ENCODE results near the gene DLGAP1.

The DLGAP1 gene

DNA sequence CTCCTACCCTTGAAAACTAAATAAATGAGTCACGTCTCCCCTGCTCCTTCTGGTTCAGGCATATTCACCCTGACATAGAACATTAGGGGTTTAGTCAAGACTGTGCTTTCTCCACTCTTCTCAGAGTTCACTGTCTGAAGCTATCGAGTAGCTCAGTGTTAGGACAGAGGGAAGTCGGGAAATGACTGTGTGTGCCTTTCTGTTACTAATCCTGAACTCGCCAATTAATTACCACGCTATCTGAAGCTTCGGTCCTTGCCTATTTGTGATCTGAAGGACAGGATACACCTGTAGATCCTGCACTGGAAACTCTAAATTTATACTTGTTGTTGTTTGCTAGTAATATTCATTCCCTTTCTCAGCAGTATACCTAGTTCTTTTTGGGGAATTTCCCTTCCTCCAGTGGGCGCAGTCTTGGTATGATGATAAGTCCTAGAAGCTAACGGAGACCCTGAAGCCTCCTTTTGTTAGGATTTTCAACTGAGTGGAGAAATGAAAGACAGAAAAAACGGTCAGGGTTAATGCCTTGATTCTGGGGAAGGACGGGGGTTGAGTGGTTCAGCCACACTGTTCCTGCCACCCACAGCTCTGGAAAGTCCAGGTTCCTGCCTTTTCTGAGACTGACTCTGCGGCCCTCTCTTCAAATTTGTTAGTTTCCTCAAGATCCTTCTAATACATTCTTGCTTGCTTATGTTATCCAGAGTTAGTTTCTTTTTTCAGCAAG lies 218.0 kb downstream of the DLGAP1 start:
- TF ChIP-seq, protein P1, sequence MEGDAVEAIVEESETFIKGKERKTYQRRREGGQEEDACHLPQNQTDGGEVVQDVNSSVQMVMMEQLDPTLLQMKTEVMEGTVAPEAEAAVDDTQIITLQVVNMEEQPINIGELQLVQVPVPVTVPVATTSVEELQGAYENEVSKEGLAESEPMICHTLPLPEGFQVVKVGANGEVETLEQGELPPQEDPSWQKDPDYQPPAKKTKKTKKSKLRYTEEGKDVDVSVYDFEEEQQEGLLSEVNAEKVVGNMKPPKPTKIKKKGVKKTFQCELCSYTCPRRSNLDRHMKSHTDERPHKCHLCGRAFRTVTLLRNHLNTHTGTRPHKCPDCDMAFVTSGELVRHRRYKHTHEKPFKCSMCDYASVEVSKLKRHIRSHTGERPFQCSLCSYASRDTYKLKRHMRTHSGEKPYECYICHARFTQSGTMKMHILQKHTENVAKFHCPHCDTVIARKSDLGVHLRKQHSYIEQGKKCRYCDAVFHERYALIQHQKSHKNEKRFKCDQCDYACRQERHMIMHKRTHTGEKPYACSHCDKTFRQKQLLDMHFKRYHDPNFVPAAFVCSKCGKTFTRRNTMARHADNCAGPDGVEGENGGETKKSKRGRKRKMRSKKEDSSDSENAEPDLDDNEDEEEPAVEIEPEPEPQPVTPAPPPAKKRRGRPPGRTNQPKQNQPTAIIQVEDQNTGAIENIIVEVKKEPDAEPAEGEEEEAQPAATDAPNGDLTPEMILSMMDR (IDR thresholded peaks at IDR 0.05), result no peak
- Histone ChIP-seq H3K4me3 (ENCODE audit: low read depth in 1 of 2, low read length in 1 of 2) (no peak overlapping the region), H3K27ac (no peak overlapping the region)

DNA sequence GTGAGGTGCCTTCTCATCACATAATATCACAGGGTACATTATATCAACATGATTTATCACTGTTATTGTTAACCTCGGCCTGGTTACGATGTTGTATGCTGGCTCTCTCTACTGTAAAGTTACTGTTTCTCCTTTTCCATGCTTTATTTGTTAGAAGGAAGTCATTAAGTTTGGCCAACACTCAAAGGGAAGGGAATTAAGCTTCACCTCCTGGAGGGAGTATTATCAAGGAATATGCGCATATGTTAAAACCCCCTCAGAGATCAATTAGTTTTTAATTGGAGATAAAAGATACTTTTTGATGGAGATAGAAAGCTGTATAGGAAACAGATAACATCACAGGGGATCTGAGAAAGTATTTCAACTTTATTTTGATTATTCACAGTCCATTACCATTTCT lies 221.6 kb downstream of the DLGAP1 start:
- Histone ChIP-seq H3K4me1 (ENCODE audit: control insufficient read depth in 1 of 2, insufficient read depth in 1 of 2, low read depth in 1 of 2, low read length in 1 of 2) (no peaks in the 10 kb centered on the region), H3K36me3 (no peaks in the 10 kb centered on the region), H3K27ac (no peak overlapping the region), H3K9me3 (no peaks in the 10 kb centered on the region), H3K27me3 (no peaks in the 10 kb centered on the region), H3K4me3 (ENCODE audit: low read depth in 1 of 2, low read length in 1 of 2) (no peak overlapping the region)
- TF ChIP-seq, protein P1 (IDR thresholded peaks at IDR 0.05), result no peak

More for the DNA sequence above, 218.0 kb downstream of the DLGAP1 start:
- no peaks in the 10 kb centered on the region for H3K9me3 ChIP-seq
- no peaks in the 10 kb centered on the region for H3K36me3 ChIP-seq
- H3K4me1 ChIP-seq (ENCODE audit: control insufficient read depth in 1 of 2, insufficient read depth in 1 of 2, low read depth in 1 of 2, low read length in 1 of 2), result no peaks in the 10 kb centered on the region
- H3K27me3 ChIP-seq, result no peaks in the 10 kb centered on the region

DNA sequence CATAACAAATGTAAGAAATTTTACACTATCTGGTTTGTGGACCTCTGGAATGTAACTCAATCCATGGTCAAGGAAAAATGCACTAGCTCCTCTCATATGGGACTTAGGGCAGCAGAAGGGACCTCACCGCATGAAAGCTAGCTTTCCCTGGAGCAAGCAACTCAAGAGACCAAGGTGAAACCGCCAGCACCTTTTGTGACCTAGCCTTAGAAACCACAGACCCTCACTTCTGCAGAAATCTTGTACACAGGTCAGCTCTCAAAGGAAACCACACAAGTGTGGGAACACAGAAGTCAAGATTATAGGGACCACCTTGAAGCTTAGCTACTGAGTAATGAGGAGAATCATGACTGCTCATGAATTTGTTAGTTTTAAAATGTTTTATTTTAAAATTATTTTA lies 222.5 kb downstream of the DLGAP1 start:
- Histone ChIP-seq H3K9me3 (no peaks in the 10 kb centered on the region), H3K27me3 (no peaks in the 10 kb centered on the region), H3K27ac (no peak overlapping the region), H3K4me1 (ENCODE audit: control insufficient read depth in 1 of 2, insufficient read depth in 1 of 2, low read depth in 1 of 2, low read length in 1 of 2) (no peaks in the 10 kb centered on the region), H3K36me3 (no peaks in the 10 kb centered on the region), H3K4me3 (ENCODE audit: low read depth in 1 of 2, low read length in 1 of 2) (no peak overlapping the region)
- TF ChIP-seq, protein P1 (IDR thresholded peaks at IDR 0.05), result no peak

DNA sequence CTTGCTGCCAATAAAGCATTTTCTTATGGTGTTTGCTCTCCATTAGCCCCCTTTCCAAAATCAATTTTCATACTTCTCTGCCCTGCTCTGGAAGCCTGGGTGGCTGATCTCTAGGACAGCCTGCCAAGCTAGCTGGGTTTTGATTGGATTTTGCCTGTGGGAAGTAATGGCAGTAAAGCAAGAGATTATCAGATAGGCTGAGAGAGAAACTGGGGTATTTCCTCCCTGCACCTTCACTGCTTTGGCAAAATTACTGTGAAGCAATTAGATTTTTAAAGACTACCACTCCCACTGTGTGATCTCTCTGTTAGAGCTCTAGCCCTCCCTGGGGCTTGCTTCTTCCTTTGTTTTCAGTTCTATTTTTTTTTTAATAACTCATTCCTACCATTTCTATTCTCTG lies 223.8 kb downstream of the DLGAP1 start:
- no peak overlapping the region for H3K4me3 ChIP-seq (ENCODE audit: low read depth in 1 of 2, low read length in 1 of 2)
- no peaks in the 10 kb centered on the region for H3K36me3 ChIP-seq
- TF ChIP-seq, protein P1 (IDR thresholded peaks at IDR 0.05), result no peak
- no peaks in the 10 kb centered on the region for H3K4me1 ChIP-seq (ENCODE audit: control insufficient read depth in 1 of 2, insufficient read depth in 1 of 2, low read depth in 1 of 2, low read length in 1 of 2)
- no peaks in the 10 kb centered on the region for H3K9me3 ChIP-seq
- no peak overlapping the region for H3K27ac ChIP-seq
- no peaks in the 10 kb centered on the region for H3K27me3 ChIP-seq

DNA sequence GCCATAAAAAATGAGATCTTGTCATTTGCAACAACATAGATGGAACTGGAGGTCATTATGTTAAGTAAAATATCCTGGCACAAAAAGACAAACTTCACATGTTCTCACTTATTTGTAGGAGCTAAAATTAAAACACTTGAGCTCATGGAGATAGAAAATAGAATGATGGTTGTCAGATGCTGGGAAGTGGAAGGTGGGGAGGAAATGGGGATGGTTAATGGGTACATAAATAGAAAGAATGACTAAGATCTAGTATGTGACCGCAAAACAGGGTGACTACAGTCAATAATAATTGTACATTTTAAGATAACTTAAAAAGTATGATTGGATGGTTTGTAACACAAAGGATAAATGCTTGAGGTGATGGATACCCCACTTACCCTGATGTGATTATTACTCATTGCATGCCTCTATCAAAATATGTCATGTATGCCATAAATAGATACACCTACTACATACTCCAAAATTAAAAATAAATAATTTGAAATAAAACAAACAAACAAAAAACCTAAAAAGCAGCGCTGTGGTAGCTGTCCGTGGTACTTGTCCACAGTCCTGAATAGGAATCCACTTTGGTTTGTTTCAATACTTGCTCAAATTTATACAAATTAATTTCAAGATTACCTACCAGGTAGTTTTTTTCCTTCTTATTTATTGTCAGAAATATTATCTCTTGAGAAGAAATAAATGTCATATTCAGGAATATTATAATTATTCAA lies 224.5 kb downstream of the DLGAP1 start:
- no peak overlapping the region for H3K27ac ChIP-seq
- TF ChIP-seq, protein P1 (IDR thresholded peaks at IDR 0.05), result no peak
- H3K36me3 ChIP-seq, result no peaks in the 10 kb centered on the region
- no peak overlapping the region for H3K4me3 ChIP-seq (ENCODE audit: low read depth in 1 of 2, low read length in 1 of 2)
- no peaks in the 10 kb centered on the region for H3K9me3 ChIP-seq
- H3K4me1 ChIP-seq (ENCODE audit: control insufficient read depth in 1 of 2, insufficient read depth in 1 of 2, low read depth in 1 of 2, low read length in 1 of 2), result no peaks in the 10 kb centered on the region
- no peaks in the 10 kb centered on the region for H3K27me3 ChIP-seq

All from neutrophil (primary cell).